ENCODE measurements around the gene BANF1.

BANF1 gene

DNA sequence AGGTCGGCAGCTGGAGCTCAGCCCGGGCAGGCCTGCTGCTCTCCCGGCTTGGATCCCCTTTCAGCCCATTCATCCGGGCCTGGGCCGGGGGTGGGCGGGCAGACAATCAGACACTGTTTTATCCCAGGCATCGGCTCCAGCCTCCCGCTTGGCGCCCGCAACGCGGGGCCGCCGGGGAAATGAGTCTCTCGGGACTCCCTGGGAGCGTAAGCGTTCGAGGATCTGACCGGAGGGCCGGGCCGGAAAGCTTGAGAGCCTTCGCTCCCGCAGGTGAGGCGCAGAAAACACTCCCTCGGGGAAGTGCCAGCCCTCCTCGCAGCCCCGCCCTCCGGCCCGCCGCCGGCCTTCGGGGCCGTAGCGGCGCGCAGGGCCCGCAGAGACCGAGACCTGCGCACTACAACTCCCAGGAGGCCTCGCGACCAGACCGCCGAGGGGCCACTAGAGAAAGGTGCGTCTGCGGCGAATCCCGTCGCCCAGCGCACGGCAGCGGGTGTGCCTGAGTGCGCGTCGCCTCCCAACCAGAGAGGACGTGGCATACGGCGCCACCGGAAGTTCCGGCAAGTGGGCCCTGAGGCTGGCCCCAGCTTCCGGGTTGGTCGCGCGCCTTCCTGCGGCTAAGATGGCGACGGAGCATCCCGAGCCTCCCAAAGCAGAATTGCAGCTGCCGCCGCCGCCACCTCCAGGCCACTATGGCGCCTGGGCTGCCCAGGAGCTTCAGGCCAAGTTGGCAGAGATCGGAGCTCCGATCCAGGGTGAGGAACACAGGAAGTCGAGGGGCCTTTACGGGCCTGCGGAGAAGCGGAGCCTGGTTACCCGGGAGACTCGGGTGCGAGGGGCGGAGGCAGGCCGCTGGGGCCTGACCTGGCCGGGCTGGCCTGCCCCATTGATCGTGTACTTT is 49.7 kb downstream of the BANF1 start, which contains the start of gene SF3B2:
SF3B2 (plus strand) TSS at position 599 of the 898 bp plus-strand sequence; CDS start at position 620, 21 bp downstream.
- H3K4ac ChIP-seq (ENCODE audit: low read depth, low read length): peak within 1 kb of the TSS; percentile 92
- H4K8ac ChIP-seq (ENCODE audit: low read depth, low read length): peak within 1 kb of the TSS; percentile 30
- peak within 1 kb of the TSS; percentile 87 for H3K4me3 ChIP-seq (ENCODE audit: low read length)
- peak within 1 kb of the TSS; percentile 50 for H3K4me2 ChIP-seq (ENCODE audit: low read length)
- WGBS (ENCODE audit: extremely low coverage, insufficient coverage, low lambda C conversion rate): no CpG with 5 or more reads among the region's 84 CpGs
- peak within 1 kb of the TSS; percentile 2 for H3K23ac ChIP-seq (ENCODE audit: low read length)
- peak within 1 kb of the TSS; percentile 84 for H4K5ac ChIP-seq (ENCODE audit: low read length)
- DNase-seq: peak; percentile 100
- H3K36me3 ChIP-seq (ENCODE audit: control insufficient read depth, insufficient read depth, low read length): peaks cover 9% of the 10 kb centered on the region
- H3K4me1 ChIP-seq (ENCODE audit: control insufficient read depth, low read depth, low read length): peaks cover 3% of the 10 kb centered on the region
- H3K27me3 ChIP-seq (ENCODE audit: insufficient read depth, low read length, poor library complexity): no peaks in the 10 kb centered on the region
- H3K79me1 ChIP-seq (ENCODE audit: low read length): peaks cover 11% of the 10 kb centered on the region
- no peak within 1 kb of the TSS for H2BK120ac ChIP-seq (ENCODE audit: low read depth, low read length)
- H2BK15ac ChIP-seq (replicated peaks; ENCODE audit: low read depth): no peak within 1 kb of the TSS
- H2BK5ac ChIP-seq (ENCODE audit: low read length): peak within 1 kb of the TSS; percentile 59
- H3K9ac ChIP-seq (ENCODE audit: low read length): peak within 1 kb of the TSS; percentile 90
- peaks cover 18% of the 10 kb centered on the region for H3K79me2 ChIP-seq (ENCODE audit: control insufficient read depth, insufficient read depth, low read length)
- H2AK5ac ChIP-seq (ENCODE audit: low read length): no peak within 1 kb of the TSS
- H3K18ac ChIP-seq (ENCODE audit: low read length): peak within 1 kb of the TSS; percentile 97
- peak within 1 kb of the TSS; percentile 87 for H3K56ac ChIP-seq (ENCODE audit: low read length)
- peak within 1 kb of the TSS; percentile 98 for H3K27ac ChIP-seq (ENCODE audit: low read depth, low read length)

GRCh38 chr11:66052664-66052982 is 50.3 kb downstream of the BANF1 start:
- Histone ChIP-seq H3K4me3 (ENCODE audit: low read length) (peak overlapping the region; percentile 87), H2BK5ac (ENCODE audit: low read length) (no peak overlapping the region), H2BK120ac (ENCODE audit: low read depth, low read length) (no peak overlapping the region), H4K8ac (ENCODE audit: low read depth, low read length) (no peak overlapping the region), H3K79me1 (ENCODE audit: low read length) (peaks cover 11% of the 10 kb centered on the region), H3K23ac (ENCODE audit: low read length) (no peak overlapping the region), H3K56ac (ENCODE audit: low read length) (peak overlapping the region; percentile 87), H3K79me2 (ENCODE audit: control insufficient read depth, insufficient read depth, low read length) (peaks cover 18% of the 10 kb centered on the region), H3K36me3 (ENCODE audit: control insufficient read depth, insufficient read depth, low read length) (peaks cover 9% of the 10 kb centered on the region), H2AK5ac (ENCODE audit: low read length) (no peak overlapping the region), H3K4ac (ENCODE audit: low read depth, low read length) (peak overlapping the region; percentile 81), H3K27me3 (ENCODE audit: insufficient read depth, low read length, poor library complexity) (no peaks in the 10 kb centered on the region), H3K9ac (ENCODE audit: low read length) (peak overlapping the region; percentile 90), H4K5ac (ENCODE audit: low read length) (no peak overlapping the region), H2BK15ac (replicated peaks; ENCODE audit: low read depth) (no peak overlapping the region), H3K4me2 (ENCODE audit: low read length) (peak overlapping the region; percentile 50), H3K4me1 (ENCODE audit: control insufficient read depth, low read depth, low read length) (peaks cover 3% of the 10 kb centered on the region), H3K27ac (ENCODE audit: low read depth, low read length) (no peak overlapping the region), H3K18ac (ENCODE audit: low read length) (no peak overlapping the region)
- WGBS (ENCODE audit: extremely low coverage, insufficient coverage, low lambda C conversion rate): no CpG with 5 or more reads among the region's 17 CpGs
- DNase-seq: no peak
